PC-3 (cell line): Measurements from ENCODE around the gene TRIM33.

Experiments used
- CTCF ChIP-seq: fragments of 300-600 bp; sonication (generic); conservative IDR thresholded peaks from 2 replicates; pipeline ENCODE4 v1.5.1; 2017; ENCODE audit warnings: antibody characterized with exemption, low read depth, mild to moderate bottlenecking, low read length
- EZH2 ChIP-seq: fragments of 300-600 bp; sonication (generic); IDR thresholded peaks from one replicate; pipeline ENCODE4 v1.6.1; 2017; ENCODE audit warnings: antibody characterized with exemption, mild to moderate bottlenecking, low read length; ENCODE audit not compliant: unreplicated experiment
- EZH2phosphoT487 ChIP-seq: fragments of 300-600 bp; sonication (generic); IDR thresholded peaks from 2 replicates; pipeline ENCODE4 v1.6.1; 2018; ENCODE audit warnings: mild to moderate bottlenecking, antibody characterized with exemption, low read length, borderline replicate concordance

GRCh38 chr1:114507513-114507912, 3.5 kb downstream of the TRIM33 start:
- TF ChIP-seq CTCF: no peak
- TF ChIP-seq EZH2: no peak
- TF ChIP-seq EZH2phosphoT487: no peak
